DND-41 (cell line): ENCODE measurements around the gene ANAPC5.

Source experiments
- ATAC-seq: fragments of 200-7000 bp; cut with Tn5 transposase; 3 replicates; pipeline ENCODE4 v1.9.1; 2021; ENCODE audit warnings: low read depth; ENCODE audit not compliant: insufficient read depth
- DNase-seq: peaks from one replicate; pipeline ENCODE4 v3.0.0-alpha.2; 2020
- H2AFZ ChIP-seq: 2 replicates; pipeline ENCODE4 v1.6.0; 2012; ENCODE audit warnings: low read depth, low read length
- H3K27ac ChIP-seq: 2 replicates; pipeline ENCODE4 v1.5.1; 2012; ENCODE audit warnings: low read length, inconsistent platforms
- H3K27me3 ChIP-seq: fragments of 200-600 bp; sonication (generic); 2 replicates; pipeline ENCODE4 v1.6.0; 2012; ENCODE audit warnings: low read length, mild to moderate bottlenecking, inconsistent platforms; ENCODE audit not compliant: insufficient read depth, poor library complexity
- H3K36me3 ChIP-seq: 2 replicates; pipeline ENCODE4 v1.5.1; 2012; ENCODE audit warnings: low read length, inconsistent platforms; ENCODE audit not compliant: insufficient read depth
- H3K4me1 ChIP-seq: 2 replicates; pipeline ENCODE4 v1.5.1; 2012; ENCODE audit warnings: mild to moderate bottlenecking, low read length; ENCODE audit not compliant: insufficient read depth
- H3K4me2 ChIP-seq: 2 replicates; pipeline ENCODE4 v1.6.0; 2012; ENCODE audit warnings: mild to moderate bottlenecking, moderate library complexity, low read length, inconsistent platforms; ENCODE audit not compliant: insufficient read depth
- H3K4me3 ChIP-seq, 2 experiments: fragments of 200-600 bp in 1 of 2; shearing (Covaris generic) in 1 of 2; 2 replicates each; pipeline ENCODE4 v1.5.1; 2012 to 2016; ENCODE audit warnings: inconsistent platforms in 2 of 2, low read length in 2 of 2, mild to moderate bottlenecking in 2 of 2, low read depth in 1 of 2, moderate library complexity in 1 of 2
- H3K79me2 ChIP-seq: 2 replicates; pipeline ENCODE4 v1.6.0; 2012; ENCODE audit warnings: low read length, inconsistent platforms; ENCODE audit not compliant: insufficient read depth
- H3K9ac ChIP-seq: 2 replicates; pipeline ENCODE4 v1.6.0; 2012; ENCODE audit warnings: low read depth, mild to moderate bottlenecking, inconsistent platforms, low read length, moderate library complexity
- H3K9me3 ChIP-seq: 2 replicates; pipeline ENCODE4 v1.5.1; 2012; ENCODE audit warnings: low read length, moderate library complexity, mild to moderate bottlenecking, inconsistent platforms; ENCODE audit not compliant: insufficient read depth, severe bottlenecking
- H4K20me1 ChIP-seq: 2 replicates; pipeline ENCODE4 v1.6.0; 2012; ENCODE audit warnings: low read length; ENCODE audit not compliant: insufficient read depth
- CTCF ChIP-seq: IDR thresholded peaks from 2 replicates; pipeline ENCODE4 v1.5.1; 2012; ENCODE audit warnings: borderline replicate concordance, low read length, moderate library complexity, mild to moderate bottlenecking; ENCODE audit not compliant: poor library complexity, severe bottlenecking; ENCODE audit errors: extremely low read depth
- EZH2 ChIP-seq: IDR thresholded peaks from 3 replicates; pipeline ENCODE4 v1.6.1; 2012; ENCODE audit warnings: borderline replicate concordance, low read depth, mild to moderate bottlenecking, moderate library complexity, low read length, inconsistent platforms; ENCODE audit not compliant: severe bottlenecking

ANAPC5 gene

DNA sequence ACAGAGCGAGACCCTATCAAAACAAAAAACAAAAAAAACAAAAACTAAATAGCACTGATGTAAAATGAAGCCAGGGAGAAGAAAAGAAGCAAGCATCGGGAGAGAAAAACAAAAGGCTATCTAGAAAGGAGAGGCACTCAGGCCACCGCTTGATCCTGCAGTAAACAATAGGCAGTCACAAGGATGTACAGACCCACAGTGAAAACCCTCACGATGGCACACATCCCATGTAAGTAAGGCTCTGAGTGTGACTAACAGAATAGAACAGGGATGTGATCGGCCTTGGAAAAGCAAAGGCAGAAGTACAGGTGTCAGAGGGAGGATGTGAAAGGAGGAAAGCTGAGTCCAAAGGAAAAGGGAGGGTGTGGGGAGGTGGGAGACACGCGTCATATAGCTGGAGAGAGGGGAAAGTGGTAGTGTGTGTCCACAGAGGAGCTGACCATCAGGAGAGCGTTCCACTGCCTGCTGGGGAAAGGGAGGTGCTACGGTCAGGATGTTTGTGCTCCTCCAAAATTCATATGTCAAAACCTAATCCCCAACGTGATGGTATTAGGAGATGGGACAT lies 87.2 kb downstream of the ANAPC5 start:
- Histone ChIP-seq H4K20me1 (0 out of 2 replicates have a peak, but pooled peaks cover 4% of the 10 kb centered on the region), H3K36me3 (peaks cover 64% of the 10 kb centered on the region), H3K79me2 (no peaks in the 10 kb centered on the region), H2AFZ (no peak overlapping the region), H3K27me3 (no peaks in the 10 kb centered on the region), H3K4me3 (no peak overlapping the region), H3K9ac (no peak overlapping the region), H3K27ac (no peak overlapping the region), H3K4me2 (no peak overlapping the region), H3K9me3 (no peaks in the 10 kb centered on the region), H3K4me1 (no peaks in the 10 kb centered on the region)
- DNase-seq (no peak), ATAC-seq (no peak)
- TF ChIP-seq EZH2 (no peak), CTCF (no peak)

GRCh38 chr12:121264135-121264534 lies 88.1 kb downstream of the ANAPC5 start:
- H4K20me1 ChIP-seq = 0 out of 2 replicates have a peak, but pooled peaks cover 4% of the 10 kb centered on the region
- H3K4me2 ChIP-seq = no peak overlapping the region
- no peak overlapping the region for H3K27ac ChIP-seq
- no peaks in the 10 kb centered on the region for H3K79me2 ChIP-seq
- H3K4me1 ChIP-seq = no peaks in the 10 kb centered on the region
- no peak for DNase-seq
- no peak for ATAC-seq
- no peak overlapping the region for H3K4me3 ChIP-seq
- H2AFZ ChIP-seq = no peak overlapping the region
- no peaks in the 10 kb centered on the region for H3K27me3 ChIP-seq
- H3K9ac ChIP-seq = no peak overlapping the region
- peaks cover 63% of the 10 kb centered on the region for H3K36me3 ChIP-seq
- no peak for TF ChIP-seq EZH2
- no peak for TF ChIP-seq CTCF
- H3K9me3 ChIP-seq = no peaks in the 10 kb centered on the region

- no peaks in the 10 kb centered on the region for H3K27me3 ChIP-seq
- H3K36me3 ChIP-seq = peaks cover 58% of the 10 kb centered on the region
- no peak overlapping the region for H2AFZ ChIP-seq
- DNase-seq (no peak), ATAC-seq (no peak)
- no peak overlapping the region for H3K27ac ChIP-seq
- no peak overlapping the region for H3K9ac ChIP-seq
- no peaks in the 10 kb centered on the region for H3K4me1 ChIP-seq
- no peaks in the 10 kb centered on the region for H3K79me2 ChIP-seq
- no peak overlapping the region for H3K4me2 ChIP-seq
- TF ChIP-seq EZH2 = no peak
- no peak for TF ChIP-seq CTCF
- no peaks in the 10 kb centered on the region for H3K9me3 ChIP-seq
- no peaks in the 10 kb centered on the region for H4K20me1 ChIP-seq
- no peak overlapping the region for H3K4me3 ChIP-seq
These were observed 88.8 kb downstream of the ANAPC5 start for GRCh38 chr12:121263206-121263935.
